RPMI8226 (cell line): ENCODE measurements around the gene NCR3LG1.
A peak's percentile ranks its signal among the peaks of the same experiment; 100 is the strongest.

Experiments
- DNase-seq: peaks from one replicate; pipeline ENCODE4 v3.0.0-alpha.2; 2015

Gene NCR3LG1

GRCh38 chr11:17371614-17372013, 20.0 kb downstream of the NCR3LG1 start:
- no peak for DNase-seq

- DNase-seq, result no peak
Measured at GRCh38 chr11:17375547-17375946, 23.9 kb downstream of the NCR3LG1 start.

GRCh38 chr11:17376493-17376892, 24.9 kb downstream of the NCR3LG1 start:
- no peak for DNase-seq

GRCh38 chr11:17378655-17379054, 27.1 kb downstream of the NCR3LG1 start:
- DNase-seq, result no peak

- DNase-seq, result no peak
Measured at GRCh38 chr11:17379383-17380180, 28.0 kb downstream of the NCR3LG1 start.

- DNase-seq, result no peak
Measured at GRCh38 chr11:17381156-17381555, 29.6 kb downstream of the NCR3LG1 start.

- DNase-seq, result no peak
Measured at GRCh38 chr11:17382046-17382728, 30.6 kb downstream of the NCR3LG1 start.

- no peak for DNase-seq
Measured at GRCh38 chr11:17383461-17383860, 31.9 kb downstream of the NCR3LG1 start.

GRCh38 chr11:17384002-17384511, 32.5 kb downstream of the NCR3LG1 start:
- peak; percentile 76 for DNase-seq

- no peak for DNase-seq
Measured at GRCh38 chr11:17385492-17385891, 33.9 kb downstream of the NCR3LG1 start.

- no peak for DNase-seq
Measured at GRCh38 chr11:17385926-17386325, 34.3 kb downstream of the NCR3LG1 start.

GRCh38 chr11:17386331-17387084, 34.9 kb downstream of the NCR3LG1 start:
- DNase-seq, result peak; percentile 79

- no peak for DNase-seq
Measured at GRCh38 chr11:17387254-17387653, 35.7 kb downstream of the NCR3LG1 start.

- DNase-seq, result no peak
Measured at GRCh38 chr11:17387811-17388210, 36.2 kb downstream of the NCR3LG1 start.

- DNase-seq, result peak; percentile 27
Measured at GRCh38 chr11:17388609-17389210, 37.1 kb downstream of the NCR3LG1 start, which contains the start of gene KCNJ11. Gene KCNJ11, minus strand, starts transcription at chr11:17388659. Its CDS starts 568 bp downstream, at chr11:17388091.

- DNase-seq, result peak; percentile 77
Measured at GRCh38 chr11:17389211-17389956, 37.8 kb downstream of the NCR3LG1 start.

GRCh38 chr11:17389957-17390649, 38.5 kb downstream of the NCR3LG1 start:
- DNase-seq, result no peak

GRCh38 chr11:17391493-17392355, 40.1 kb downstream of the NCR3LG1 start:
- DNase-seq, result peak; percentile 83

- DNase-seq, result no peak
Measured at GRCh38 chr11:17392872-17393271, 41.3 kb downstream of the NCR3LG1 start.

GRCh38 chr11:17393472-17393871, 41.9 kb downstream of the NCR3LG1 start:
- no peak for DNase-seq
